PC-9 (cell line): ENCODE data around the gene WFDC2.

Experiments
- CTCF ChIP-seq: fragments of 200-600 bp; sonication (generic); conservative IDR thresholded peaks from 2 replicates; pipeline ENCODE4 v1.6.1; 2017; ENCODE audit warnings: mixed run types, antibody characterized with exemption, mild to moderate bottlenecking, moderate library complexity
- EZH2 ChIP-seq: fragments of 200-600 bp; sonication (generic); IDR thresholded peaks from 2 replicates; pipeline ENCODE4 v1.8.0; 2017; ENCODE audit warnings: antibody characterized with exemption, low read depth

GRCh38 chr20:45450097-45450818 lies 19.3 kb upstream of the WFDC2 start:
- TF ChIP-seq CTCF (peak; percentile 81), EZH2 (no peak)
